Lower lobe of right lung (tissue), 2 donors: ENCODE data around the gene KCNJ4. TPM values are rescaled to one million over a fixed set of nuclear protein-coding genes. Genes with fewer than 3 reads are reported as not detected.
"Not testable (repeated sequence)": the region's sequence is repeated elsewhere in the genome, so short reads cannot be mapped to it uniquely, and the experiment has no call there.

Source experiments
- ATAC-seq, 2 donors: fragments of 200-7000 bp; cut with Tn5 transposase; one replicate each; pipeline ENCODE4 v1.9.1; 2020 to 2022; ENCODE audit warnings: mild to moderate bottlenecking in 2 of 2, moderate library complexity in 2 of 2
- DNase-seq: peaks from one replicate; pipeline ENCODE4 v3.0.0-alpha.2; 2020
- H3K27ac ChIP-seq: fragments of 200-600 bp; one replicate; pipeline ENCODE4 v1.8.0; 2022
- H3K27me3 ChIP-seq: fragments of 200-600 bp; one replicate; pipeline ENCODE4 v1.8.0; 2022; ENCODE audit warnings: low read depth
- H3K36me3 ChIP-seq: fragments of 200-600 bp; one replicate; pipeline ENCODE4 v1.8.0; 2022; ENCODE audit warnings: mild to moderate bottlenecking
- H3K4me1 ChIP-seq: fragments of 200-600 bp; one replicate; pipeline ENCODE4 v1.8.0; 2022
- H3K4me3 ChIP-seq: fragments of 200-600 bp; one replicate; pipeline ENCODE4 v1.8.0; 2022; ENCODE audit warnings: mild to moderate bottlenecking
- H3K9me3 ChIP-seq: fragments of 200-600 bp; one replicate; pipeline ENCODE4 v1.8.0; 2022
- intact Hi-C: fragments of 100-400 bp; cut with DNase I; formaldehyde crosslinking; loops from one replicate; pipeline ENCODE4 v1.11.0; 2022
- total RNA-seq: library from RNA; stranded (reverse); fragmentation: NEBNext Ultra II Directional; extraction: Animal tissue kit (Norgen Biotek cat#: 25700); gene quantifications from one replicate; pipeline ENCODE4 v1.2.1, GENCODE V29; 2021
- TF ChIP-seq, protein P1 (sequence below): fragments of 200-600 bp; IDR thresholded peaks from one replicate; pipeline ENCODE4 v1.8.0; 2022; ENCODE audit warnings: antibody characterized with exemption, mild to moderate bottlenecking
- donor health status: DM: no; HTN: yes; CAD: no; lungs with severe emphysema.

KCNJ4 gene
- total RNA-seq, 1 donor from 2014 or later, result not detected

DNA sequence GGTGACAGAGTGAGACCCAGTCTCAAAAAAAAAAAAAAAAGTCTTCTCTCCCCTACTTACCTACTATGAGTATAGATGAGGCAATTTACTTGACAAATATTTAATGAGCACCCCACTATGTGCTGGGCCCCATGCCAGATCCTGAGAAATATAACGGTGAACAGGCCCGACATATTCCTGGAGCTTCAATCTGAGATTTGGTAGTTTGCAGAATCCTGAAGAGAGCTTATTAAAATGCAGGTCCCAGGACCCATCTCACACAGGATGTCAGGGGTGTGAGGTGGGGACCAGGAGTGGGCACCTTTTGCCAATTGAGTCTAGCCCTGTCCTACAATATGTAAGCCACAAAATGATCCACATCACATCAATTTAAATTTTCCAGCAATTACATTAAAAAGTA, 44.0 kb downstream of the KCNJ4 start:
- DNase-seq, result peak; percentile 3
- Histone ChIP-seq H3K9me3 (no peaks in the 10 kb centered on the region), H3K4me3 (no peak overlapping the region), H3K27ac (no peak overlapping the region), H3K27me3 (no peaks in the 10 kb centered on the region), H3K36me3 (no peaks in the 10 kb centered on the region), H3K4me1 (peaks cover 11% of the 10 kb centered on the region)
- intact Hi-C loops, result no loop called here
- no peak for ATAC-seq
- TF ChIP-seq, protein P1, sequence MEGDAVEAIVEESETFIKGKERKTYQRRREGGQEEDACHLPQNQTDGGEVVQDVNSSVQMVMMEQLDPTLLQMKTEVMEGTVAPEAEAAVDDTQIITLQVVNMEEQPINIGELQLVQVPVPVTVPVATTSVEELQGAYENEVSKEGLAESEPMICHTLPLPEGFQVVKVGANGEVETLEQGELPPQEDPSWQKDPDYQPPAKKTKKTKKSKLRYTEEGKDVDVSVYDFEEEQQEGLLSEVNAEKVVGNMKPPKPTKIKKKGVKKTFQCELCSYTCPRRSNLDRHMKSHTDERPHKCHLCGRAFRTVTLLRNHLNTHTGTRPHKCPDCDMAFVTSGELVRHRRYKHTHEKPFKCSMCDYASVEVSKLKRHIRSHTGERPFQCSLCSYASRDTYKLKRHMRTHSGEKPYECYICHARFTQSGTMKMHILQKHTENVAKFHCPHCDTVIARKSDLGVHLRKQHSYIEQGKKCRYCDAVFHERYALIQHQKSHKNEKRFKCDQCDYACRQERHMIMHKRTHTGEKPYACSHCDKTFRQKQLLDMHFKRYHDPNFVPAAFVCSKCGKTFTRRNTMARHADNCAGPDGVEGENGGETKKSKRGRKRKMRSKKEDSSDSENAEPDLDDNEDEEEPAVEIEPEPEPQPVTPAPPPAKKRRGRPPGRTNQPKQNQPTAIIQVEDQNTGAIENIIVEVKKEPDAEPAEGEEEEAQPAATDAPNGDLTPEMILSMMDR, result no peak

GRCh38 chr22:38409916-38410315, 45.1 kb downstream of the KCNJ4 start:
- H3K27me3 ChIP-seq, H3K36me3 ChIP-seq, intact Hi-C loops, H3K4me3 ChIP-seq, H3K27ac ChIP-seq, ATAC-seq, H3K9me3 ChIP-seq: not testable (repeated sequence)
- peaks cover 11% of the 10 kb centered on the region for H3K4me1 ChIP-seq
- peak; percentile 31 for DNase-seq

DNA sequence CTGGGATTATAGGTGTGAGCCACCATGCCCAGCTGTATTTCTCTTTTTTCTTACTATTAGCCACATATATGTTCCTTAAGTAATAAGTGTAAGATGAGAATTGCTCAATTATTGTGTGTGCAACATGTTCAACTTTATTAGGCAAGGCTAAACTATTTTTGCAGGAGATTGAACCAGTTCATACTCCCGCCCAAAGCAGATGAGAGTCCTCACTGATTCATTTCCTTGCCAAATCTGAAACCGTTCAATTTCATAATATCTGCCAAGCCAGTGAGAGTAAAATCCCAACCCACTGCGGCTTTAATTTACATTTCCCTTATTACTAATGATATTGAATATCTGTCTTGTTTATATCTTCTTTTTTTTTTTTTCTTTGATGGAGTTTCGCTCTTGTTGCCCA, 48.4 kb downstream of the KCNJ4 start:
- Histone ChIP-seq H3K4me3 (no peak overlapping the region), H3K27me3 (peaks cover 5% of the 10 kb centered on the region), H3K9me3 (no peaks in the 10 kb centered on the region), H3K4me1 (no peaks in the 10 kb centered on the region), H3K27ac (no peak overlapping the region), H3K36me3 (no peaks in the 10 kb centered on the region)
- ATAC-seq, result peak; percentile 23 to 41
- TF ChIP-seq, protein P1, result no peak
- no peak for DNase-seq
- intact Hi-C loops, result no loop called here

- TF ChIP-seq, protein P1, result no peak
- no peaks in the 10 kb centered on the region for H3K9me3 ChIP-seq
- ATAC-seq (no peak), DNase-seq (peak; percentile 14)
- intact Hi-C loops, result no loop called here
- H3K4me3 ChIP-seq, result no peak overlapping the region
- peaks cover 10% of the 10 kb centered on the region for H3K4me1 ChIP-seq
- H3K36me3 ChIP-seq, result no peaks in the 10 kb centered on the region
- peaks cover 10% of the 10 kb centered on the region for H3K27me3 ChIP-seq
- H3K27ac ChIP-seq, result no peak overlapping the region
Measured at GRCh38 chr22:38404419-38404818, 50.6 kb downstream of the KCNJ4 start.

GRCh38 chr22:38403812-38404211, 51.2 kb downstream of the KCNJ4 start:
- Histone ChIP-seq H3K27me3 (peaks cover 10% of the 10 kb centered on the region), H3K4me1 (peaks cover 13% of the 10 kb centered on the region), H3K27ac (no peak overlapping the region), H3K9me3 (no peaks in the 10 kb centered on the region), H3K4me3 (no peak overlapping the region), H3K36me3 (no peaks in the 10 kb centered on the region)
- TF ChIP-seq, protein P1, result no peak
- ATAC-seq (no peak), DNase-seq (peak; percentile 32)
- intact Hi-C loops, result no loop called here

DNA sequence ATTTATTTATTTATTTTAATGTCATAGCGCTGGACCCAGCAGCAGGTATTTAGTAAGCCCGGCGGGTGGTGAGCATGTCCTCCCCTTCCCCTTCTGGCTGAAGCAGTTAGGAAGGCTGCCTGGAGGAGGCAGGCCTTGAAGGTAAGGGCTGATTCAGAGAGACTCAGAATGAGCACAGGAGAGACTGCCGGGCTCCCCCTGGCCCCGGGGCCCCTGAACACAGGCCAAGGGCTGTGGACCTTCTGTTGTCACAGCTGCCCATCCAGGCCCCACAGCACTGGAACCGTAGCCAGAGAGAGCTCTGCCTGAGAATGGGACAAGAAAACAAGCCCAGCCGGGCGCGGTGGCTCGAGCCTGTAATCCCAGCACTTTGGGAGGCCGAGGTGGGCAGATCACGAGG, 52.8 kb downstream of the KCNJ4 start:
- DNase-seq, result no peak
- no peak overlapping the region for H3K27ac ChIP-seq

More for the DNA sequence above, 52.8 kb downstream of the KCNJ4 start:
- Histone ChIP-seq H3K4me1 (peaks cover 13% of the 10 kb centered on the region), H3K36me3 (no peaks in the 10 kb centered on the region), H3K27me3 (peaks cover 10% of the 10 kb centered on the region), H3K9me3 (no peaks in the 10 kb centered on the region), H3K4me3 (no peak overlapping the region)
- intact Hi-C loops, result no loop called here
- TF ChIP-seq, protein P1, result no peak
- ATAC-seq, result no peak
